ENCODE data around the gene ST6GALNAC2.

DNA sequence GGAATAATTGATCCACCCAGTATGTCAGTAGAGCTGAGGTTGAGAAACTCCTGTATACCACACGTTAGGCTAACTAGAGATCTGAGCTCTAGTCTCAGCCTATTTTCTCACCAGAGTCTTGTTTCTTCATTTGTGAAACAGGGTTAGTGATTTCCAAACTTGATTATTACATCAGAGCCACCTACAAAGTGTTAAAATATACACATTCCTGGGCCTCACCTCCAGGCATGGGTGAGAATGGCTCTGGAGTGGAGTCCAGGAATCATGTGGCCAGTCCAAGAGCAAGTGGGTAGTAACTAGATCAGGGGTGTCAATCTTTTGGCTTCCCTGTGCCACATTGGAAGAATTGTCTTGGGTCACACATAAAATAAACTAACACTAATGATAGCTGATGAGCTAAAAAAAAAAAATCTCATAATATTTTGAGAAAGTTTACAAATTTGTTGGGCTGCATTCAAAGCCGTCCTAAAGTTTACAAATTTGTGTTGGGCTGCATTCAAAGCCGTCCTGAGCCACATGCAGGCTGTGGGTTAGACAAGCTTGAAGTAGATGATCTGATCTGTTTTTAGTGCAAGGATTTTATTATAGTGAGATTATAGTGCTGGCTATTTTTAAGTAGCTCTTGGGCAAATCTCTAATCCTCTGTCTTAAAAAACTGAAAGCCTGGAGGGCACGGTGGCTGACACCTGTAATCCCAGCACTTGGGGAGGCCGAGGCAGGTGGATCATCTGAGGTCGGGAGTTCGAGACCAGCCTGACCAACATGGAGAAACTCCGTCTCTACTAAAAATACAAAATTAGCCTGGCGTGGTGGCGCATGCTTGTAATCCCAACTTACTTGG, 25.4 kb downstream of the ST6GALNAC2 start:
- TF ChIP-seq, protein P1, sequence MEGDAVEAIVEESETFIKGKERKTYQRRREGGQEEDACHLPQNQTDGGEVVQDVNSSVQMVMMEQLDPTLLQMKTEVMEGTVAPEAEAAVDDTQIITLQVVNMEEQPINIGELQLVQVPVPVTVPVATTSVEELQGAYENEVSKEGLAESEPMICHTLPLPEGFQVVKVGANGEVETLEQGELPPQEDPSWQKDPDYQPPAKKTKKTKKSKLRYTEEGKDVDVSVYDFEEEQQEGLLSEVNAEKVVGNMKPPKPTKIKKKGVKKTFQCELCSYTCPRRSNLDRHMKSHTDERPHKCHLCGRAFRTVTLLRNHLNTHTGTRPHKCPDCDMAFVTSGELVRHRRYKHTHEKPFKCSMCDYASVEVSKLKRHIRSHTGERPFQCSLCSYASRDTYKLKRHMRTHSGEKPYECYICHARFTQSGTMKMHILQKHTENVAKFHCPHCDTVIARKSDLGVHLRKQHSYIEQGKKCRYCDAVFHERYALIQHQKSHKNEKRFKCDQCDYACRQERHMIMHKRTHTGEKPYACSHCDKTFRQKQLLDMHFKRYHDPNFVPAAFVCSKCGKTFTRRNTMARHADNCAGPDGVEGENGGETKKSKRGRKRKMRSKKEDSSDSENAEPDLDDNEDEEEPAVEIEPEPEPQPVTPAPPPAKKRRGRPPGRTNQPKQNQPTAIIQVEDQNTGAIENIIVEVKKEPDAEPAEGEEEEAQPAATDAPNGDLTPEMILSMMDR (IDR thresholded peaks at IDR 0.05): no peak
- TF ChIP-seq POLR2A (IDR thresholded peaks at IDR 0.05): no peak

Data from tibial nerve (tissue), 3 donors.